Stimulated activated CD4-positive, alpha-beta T cell treated with anti-CD3 and anti-CD28 coated beads, Interleukin-12 subunit alpha, Interleukin-12 subunit beta, amount 100 ng/mL, for 48 hours (primary cell): Measurements from ENCODE around the gene POLA1.

Source experiments
- DNase-seq, 3 donors: peaks; one replicate each; pipeline ENCODE4 v3.0.0-alpha.2; 2020; ENCODE audit warnings: low read depth in 2 of 3, low spot score in 1 of 3

The POLA1 gene

DNA sequence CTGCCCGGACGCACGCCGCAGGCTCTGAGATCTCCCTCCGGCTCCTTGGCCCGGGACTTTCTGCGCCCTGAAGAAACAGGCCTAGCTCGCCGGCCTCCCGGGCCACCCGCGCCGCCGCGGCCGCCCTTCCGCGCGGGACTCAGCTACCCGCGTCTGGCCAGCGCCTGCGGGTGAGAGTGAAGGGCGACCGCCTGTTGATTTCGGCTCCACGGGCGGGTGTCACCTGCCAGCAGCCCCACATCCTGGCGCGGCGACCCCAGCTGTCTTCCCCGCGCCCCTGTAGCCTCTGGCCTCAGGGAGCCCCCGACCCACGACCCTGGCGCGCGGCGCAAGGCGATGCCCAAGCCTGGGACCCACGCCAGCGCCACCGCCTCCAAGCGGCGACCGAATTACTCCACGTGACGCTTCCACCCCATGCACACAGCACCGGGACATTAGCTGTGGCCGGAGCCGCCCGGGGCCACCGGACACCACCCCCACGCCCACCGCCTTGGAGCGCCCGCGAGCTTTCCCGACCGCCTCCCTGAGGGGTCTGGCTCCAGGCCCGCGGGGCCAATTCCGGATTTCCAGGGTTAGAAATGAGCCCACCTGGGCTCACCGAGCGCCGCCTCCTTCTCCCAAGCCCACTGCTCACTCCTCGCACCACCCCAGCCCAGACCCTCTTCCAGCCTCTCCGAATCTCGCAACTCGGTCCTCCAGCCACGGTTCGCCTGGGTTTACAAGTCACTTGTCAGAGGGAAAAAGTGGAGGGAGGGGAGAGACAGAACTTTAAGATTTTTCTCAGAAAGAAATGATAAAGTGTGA, 311.9 kb downstream of the POLA1 start:
- no peak for DNase-seq

DNA sequence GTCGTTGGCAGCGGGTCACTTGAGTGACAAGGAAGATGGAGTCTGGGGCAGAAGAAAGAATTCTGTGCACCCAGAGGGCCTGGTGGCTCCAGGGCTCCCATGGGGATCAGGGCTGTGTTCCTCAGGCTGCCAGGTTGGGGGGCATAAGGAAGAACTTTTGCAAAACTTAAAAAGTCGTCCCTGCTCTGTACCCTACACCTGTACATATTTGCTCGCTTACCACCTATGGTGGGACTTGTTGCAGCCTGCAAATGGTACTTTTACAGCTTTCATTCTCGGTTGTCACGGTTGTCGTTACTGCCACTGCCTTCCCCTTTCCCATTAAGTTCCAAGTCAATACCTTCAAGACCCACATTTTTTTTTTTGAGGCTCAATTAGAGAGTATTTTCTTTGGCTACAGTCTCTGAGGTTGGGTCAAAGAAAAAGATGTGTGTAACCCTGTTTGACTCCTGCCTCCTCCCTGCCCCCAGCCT, 312.9 kb downstream of the POLA1 start:
- no peak for DNase-seq

DNA sequence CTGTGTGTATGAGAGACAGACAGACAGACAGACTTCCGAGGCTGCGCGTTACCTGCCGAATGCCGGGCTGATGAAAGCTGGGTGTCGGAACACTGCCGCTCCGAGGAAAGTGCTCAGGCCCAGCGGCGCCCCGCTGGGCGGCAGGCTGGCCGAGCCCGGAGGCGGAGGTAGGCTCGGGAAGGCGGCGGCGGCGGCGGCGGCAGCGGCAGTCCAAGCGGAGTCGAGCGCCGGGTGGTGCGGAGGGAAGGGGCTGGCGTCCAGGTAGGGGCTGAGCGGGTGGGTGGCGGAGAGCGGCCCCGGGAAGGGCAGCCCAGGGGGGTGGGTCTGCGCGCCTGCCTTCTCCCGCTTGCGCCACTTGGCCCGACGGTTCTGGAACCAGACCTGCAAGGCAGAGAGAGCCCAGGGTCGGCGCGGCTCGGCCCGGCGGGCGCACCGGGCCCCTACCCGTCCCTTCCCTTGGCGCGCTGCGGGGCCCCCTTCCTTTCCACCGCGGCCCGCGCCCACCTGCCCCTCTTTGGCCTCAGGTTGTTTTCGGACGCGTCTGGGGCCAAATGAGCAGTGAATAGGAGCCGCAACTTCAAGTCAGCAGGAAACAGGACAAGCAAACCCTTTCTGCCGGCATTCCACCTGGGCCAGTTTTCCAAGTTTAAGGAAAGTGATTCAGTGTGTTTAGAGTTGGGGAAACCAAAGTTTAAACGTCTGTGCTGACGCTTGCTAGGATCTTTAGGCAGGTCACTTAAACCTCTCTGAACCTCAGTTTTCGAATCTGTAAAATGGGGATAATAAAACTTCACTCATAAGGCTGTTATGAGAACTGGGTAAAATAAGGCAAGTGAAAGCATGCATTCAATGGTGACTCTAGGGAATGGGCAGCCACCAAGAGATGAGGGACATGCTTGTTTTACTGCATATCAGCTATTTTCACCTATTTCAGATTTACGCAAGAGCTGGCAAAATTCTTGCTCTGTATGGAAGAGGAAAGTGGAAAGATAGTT, 313.6 kb downstream of the POLA1 start:
- no peak for DNase-seq

DNA sequence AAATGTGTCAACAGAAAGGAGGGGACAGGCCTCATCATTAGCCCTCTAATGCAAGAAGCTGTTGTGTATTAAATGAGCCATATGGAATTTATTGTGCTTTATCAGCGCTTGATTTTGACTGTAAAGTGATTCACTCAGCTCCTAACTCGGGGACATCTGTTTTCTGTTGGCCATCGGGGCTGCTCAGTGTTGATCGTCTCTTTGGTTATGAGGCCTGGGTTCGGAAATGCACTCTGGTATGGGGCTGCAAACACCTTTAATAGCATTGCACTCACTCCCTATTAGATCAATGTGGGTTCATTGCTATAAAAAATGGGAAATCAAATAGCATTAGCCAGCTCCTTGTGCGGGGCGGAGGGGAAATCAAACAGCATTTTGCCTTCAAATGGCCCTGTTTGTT, 315.7 kb downstream of the POLA1 start:
- DNase-seq: no peak

DNA sequence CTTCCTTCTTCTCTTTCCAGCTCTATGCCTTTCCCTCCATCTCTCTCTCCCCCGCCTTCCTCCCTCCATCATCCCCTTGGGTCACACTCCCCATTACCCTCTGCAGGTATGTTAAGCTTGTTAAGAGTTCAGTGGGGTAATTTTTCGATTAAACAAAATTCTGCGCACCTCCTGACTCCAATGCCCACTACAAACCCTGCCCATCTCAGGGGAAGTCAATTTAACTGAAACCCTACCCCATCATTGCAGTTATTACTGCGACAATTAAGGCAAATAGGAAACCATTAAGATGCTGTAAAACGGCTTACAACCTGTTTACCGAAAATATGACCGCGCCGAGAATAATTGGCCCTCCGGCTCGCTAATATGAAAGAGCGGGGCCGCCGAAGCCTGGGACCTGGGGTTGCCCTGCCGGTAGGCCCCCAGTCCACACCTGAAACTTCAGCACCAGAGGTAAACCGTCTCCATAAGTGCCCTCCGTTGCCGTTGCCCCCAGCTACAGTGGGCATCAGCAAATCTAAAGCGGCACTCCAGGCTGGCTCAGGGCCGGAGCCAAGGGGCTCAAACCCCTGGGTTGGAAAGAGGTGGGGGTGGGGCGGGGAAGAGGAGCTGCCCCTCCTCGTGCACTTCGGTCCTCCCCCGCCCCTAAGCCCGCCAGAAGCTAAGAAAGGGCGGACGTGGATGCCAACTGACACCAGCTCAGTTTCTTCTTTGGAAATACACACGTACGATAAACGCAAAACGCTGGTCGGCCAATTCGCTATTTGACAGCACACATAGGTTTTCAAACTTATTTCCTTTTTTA, 317.3 kb downstream of the POLA1 start:
- DNase-seq: no peak

DNA sequence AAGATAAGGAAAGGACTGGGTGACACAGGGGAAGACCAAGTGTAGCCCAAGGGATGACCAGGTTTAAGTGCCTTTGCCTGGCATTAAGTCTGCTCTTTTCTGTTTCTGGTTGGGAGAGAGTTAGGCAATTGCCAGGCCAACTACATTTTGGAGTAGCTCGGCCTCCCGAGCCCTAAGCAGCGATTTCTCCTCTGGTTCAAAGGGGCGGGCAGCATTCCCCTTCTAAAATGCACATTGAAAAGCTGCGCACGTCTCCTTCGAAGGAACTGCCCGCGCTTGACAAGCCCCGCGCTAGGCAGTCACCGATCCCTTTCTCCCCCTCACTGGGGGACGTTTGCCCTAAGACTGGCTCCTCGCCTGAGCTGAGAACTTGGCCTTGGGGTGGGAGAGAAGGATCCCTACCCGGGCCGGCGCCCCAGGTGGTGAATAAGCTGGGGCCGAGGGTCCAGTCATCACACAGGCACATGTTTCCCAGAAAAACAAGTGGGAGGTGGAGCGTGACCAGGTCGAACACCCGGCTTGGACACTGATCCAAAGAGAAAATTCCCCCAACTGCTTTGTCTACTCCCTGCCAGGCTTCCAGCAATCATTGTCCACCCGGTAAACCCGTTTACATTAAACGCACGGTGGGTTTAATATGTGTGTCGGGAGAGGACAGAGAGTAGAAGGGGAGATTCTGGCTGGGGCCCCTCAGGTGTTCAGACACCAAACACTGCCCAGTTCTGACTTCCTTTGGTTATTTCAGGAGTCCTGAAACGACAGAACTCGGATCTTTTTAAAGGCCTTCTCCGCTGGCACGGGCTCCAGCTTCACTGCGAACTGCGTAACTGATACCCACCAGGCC, 318.1 kb downstream of the POLA1 start:
- no peak for DNase-seq

DNA sequence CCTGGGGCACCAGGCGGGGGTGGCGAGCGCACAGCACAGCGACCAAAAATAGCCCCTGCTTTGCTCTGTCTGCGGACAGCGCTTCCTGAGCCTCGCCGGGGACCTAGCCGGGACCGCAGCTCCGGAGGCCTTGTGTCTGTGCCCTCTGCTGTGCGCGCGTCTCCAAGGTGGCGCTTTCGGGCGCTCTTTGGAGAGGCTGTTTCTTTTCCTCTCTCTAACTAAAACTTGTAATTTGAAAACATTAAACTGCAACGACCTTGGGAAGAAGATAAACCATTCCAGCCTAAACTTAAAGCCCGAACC, 318.7 kb downstream of the POLA1 start:
- no peak for DNase-seq

DNA sequence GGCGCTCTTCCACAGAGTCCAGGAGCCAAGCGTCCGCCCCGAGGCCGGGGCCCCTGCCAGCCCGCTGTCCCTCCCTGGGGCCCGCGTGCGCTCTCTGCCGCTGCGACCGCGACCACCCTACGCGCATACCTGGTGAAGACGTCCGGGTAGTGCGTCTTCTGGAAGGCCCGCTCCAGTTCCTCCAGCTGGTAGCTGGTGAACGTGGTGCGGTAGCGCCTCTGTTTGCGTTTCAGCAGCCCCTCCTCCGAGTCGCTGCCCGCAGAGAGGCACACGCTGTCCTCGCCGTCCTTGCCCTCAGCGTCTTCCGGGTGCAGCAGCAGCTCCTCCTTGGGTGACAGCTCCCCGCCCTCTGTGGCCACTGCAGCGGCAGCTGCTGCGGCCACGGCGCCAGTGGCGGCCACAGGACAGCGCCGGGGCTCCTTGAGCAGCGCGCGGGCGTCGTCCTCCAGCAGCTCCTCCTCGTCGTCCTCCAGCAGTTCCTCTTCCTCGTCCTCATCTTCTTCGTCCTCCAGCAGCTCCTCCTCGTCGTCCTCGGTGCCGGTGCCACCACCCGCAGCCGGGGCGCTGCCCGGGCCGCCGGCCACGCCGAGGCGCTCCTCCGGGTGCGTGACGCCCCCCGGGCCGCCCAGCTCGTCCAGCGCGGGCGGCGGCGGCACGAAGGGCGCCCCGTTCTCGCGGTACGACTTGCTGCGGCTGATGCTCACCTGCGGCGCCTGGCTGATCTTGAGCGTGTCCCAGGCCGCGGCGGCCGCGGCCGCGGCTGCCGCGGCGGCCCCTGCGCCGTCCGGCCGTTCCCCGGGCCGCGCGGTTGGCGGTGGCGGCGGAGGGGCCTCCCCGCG, 319.3 kb downstream of the POLA1 start:
- DNase-seq: no peak

DNA sequence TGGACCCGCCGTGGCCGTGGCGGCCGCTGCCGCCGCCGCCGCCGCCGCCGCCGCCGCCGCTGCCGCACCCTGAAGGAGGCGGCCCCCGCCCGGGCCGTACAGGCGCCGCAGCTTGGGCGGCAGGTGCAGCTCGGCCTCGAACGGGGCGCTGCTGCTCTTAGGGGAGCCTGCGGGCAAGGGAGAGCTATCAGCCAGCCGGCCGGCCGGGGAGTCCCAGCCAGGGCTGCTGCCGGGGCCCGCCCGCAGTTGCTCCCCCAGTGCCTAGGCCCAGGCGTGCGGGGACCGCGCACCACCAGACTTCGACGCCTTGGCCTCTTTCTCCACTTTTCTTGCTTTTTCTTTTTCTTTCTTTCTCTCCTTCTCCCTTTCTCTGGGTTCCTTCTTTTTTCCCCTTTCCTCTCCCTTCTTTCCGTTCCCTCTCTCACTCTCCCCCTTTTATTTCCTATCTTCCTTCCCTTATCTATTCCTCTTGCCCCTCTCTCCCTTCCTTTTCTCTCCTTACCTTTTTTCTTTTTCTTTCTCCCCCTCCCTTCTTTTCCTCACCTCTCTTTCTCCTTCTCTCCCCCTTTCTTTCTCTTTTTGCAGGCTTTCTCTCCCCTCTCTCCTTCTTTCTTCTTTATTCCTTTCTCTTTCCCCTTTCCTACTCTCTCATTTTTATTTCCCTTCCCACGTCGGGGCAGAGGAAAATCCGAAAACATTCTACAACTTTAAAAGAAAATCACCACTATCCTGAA, 320.1 kb downstream of the POLA1 start:
- no peak for DNase-seq

DNA sequence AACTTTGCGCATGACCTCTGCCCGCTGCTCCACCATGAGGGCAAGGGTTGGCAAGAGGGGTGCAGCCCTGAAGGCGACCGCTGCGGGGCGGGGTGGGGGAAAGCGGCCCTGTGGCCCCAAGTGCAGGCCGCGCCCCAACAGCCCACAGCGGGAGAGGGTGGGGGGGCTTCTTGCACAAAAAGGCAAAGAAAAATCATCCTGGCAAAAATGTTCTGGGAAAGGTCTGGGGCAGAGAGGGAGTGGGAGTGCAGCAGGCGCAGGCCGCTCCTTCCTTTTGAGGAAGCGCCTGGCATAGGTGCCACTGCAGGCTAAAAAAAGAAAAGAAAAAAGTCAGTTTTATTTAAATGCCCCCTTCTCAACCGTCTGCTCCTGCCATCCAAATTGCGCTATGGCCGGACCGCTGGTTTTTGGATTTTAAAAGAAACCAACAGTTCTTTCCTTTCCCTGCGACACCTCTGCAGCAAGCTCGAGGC, 320.7 kb downstream of the POLA1 start:
- no peak for DNase-seq

DNA sequence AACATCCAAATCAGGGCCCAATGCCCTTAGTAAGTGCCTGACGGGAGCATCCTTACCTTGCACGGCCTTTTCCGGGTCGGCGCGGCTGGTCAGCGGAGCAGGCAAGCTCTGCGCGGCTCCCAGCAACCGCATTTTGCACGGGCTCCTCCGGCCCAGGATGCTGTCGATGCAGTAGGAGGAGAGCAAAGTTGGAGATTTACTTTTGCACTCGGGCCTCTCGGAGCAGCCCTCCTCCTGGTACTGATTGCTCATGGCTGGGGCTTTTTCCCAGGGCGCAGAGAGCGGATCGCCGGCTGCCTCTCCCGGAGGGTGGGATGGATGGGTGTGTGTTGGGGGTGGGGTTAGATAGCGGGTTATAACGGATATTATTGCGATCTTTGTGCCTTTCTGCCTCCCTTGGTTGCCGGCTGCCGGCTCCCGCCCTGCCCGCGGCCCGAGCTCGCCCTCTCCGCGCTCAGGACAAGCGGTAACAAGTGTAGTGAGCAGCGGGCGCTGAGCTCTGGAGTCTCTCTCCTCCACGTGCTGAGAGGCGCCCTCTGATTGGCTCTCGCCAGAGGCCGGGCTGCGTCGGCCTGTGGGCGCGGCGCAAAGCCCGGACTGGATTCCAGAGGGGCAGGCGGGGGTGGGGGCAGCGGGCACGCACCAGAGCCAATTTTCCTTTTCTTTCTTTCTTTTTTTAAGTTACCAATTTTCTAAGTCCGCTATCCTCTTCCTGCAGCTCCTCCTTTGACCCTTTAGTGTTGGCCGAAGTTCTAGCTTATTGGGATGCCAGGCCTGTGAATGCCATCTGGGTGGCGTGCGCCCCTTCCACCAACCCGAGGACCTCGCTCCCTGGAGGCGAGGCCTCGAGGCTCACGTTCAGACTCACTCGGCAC, 322.0 kb downstream of the POLA1 start, which contains the start of gene ARX:
TSS of gene ARX (minus strand) at position 480 of the 875 bp plus-strand sequence. CDS start at position 252, 228 bp downstream.
- peak in 1 of 3 donors; percentile 19 for DNase-seq

DNA sequence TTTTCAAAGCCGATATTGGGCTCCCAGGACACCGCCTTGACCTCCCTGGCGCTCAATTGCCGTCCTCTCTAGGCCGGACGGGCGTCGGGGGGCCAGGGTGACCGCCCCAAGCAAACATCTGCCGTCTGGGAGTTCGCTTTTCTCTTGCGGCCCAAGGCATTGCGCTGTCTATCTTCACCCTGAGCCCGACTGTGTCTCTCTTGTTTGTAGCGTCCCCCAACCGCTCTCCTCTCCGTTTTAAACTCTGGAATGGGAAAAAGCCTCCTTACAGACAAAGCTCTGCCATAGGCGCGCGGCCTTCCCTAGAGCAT, 322.6 kb downstream of the POLA1 start:
- DNase-seq: no peak

DNA sequence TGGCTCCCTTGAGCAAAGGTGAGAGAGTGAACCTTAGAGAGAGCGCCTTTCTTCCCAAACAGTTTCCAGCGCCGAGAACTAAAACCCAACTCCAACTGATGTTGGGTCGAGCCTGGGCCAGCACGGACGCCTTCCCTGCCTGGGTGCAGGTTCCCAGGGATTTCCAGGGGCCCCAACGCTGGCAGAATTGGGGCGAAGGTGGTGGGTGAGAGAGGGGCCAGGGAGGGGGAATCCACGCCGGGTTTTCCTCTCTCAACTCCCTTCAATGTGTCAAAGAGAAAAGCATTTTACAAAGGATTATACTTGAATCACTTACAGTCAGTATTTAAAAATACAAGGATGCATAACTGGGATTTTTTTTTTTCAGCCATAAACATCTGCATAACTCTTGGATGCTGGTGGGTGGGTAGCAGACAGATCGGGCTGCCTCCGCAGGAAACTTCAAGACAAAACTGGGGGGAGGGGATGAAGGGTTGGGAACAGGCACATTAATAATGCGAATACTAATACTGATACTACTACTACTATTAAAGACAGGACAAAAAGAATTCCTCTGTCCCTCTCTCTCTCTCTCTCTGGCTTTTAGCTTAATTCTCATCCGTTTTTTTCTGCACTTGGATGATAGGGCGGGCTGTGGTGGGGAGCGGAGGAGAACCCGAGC, 323.4 kb downstream of the POLA1 start:
- DNase-seq: no peak

DNA sequence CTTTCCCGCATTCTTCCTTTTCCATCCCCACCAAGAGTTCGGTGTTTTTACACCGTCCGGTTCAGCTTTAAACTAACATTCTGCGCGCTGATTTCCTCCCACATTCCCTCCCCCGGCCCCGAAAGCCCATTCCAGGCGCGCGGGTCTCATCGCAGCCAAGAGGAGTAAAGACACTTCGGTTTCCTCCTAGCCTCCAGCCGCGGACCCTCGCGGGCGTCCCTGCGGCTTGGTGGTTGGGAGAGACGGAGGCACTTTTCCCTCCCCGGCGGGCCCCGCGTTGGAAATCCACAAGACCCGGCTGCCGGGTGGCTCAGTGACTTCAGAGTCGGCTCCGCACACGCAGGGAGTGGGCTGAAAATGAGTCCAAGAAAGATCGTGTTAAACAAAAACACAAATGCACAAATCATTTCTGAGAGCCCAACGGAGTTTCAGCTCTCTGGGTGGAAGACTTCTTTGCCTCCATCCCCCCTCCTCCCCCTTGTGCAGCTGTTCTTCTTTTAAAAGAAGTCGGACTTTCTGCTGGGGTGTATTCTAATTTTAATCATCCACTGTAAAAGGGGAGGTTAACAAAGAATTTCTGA, 324.0 kb downstream of the POLA1 start:
- no peak for DNase-seq

DNA sequence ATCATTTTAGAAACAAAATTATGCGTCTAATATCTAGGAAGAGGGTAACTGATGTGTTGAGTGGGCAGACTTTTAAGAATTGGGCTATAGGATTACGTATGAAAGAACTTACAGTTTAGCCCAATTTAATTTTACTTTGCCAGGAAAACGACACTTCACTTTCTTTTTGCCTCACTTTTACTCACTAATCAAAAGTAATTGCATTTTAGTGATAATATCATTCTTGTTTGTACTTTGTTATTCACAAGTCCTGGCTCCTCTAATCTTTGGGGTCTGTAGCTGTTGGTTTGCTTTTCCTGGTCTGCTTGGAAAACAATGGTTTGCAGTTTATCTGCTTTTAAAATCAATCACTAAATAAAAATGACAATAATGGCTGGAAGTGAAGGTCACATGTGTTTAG, 325.0 kb downstream of the POLA1 start:
- DNase-seq: no peak

DNA sequence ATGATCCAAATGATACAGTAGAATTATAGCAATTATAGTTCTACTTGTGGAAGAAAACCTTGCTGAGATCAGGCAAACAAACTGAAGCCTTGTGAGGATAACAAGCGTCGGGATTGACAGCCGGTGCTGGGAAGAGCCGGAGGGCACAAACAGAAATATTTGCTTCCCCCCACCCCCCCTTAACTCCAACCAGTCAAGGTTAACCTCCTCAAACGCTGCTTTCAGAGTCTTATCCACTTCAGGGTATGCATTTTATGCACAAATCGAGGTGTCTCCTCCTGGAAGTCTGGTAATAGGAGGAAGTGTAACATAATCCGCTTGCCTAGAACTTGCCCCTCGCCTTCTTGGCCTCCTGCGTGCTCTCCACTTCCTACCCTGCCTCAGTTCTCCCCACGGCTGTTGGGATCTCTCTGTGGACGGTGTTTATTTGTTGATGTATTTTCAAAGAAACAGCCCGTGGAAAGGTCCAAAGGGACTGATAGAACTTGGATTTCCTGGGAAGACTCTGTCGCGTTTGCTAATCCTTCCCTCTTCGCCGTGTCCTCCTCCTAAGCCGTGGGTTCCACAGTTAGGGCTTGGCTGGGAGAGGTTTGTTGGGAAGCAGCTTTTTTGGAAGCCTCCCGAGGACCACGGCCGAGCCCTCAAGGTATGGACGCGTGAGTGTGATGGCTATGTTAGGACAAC, 326.1 kb downstream of the POLA1 start:
- DNase-seq: no peak
